Activated CD8-positive, alpha-beta memory T cell treated with anti-CD3 and anti-CD28 coated beads for 36 hours (primary cell): ENCODE data around the gene FAM181A. TPM values are rescaled to one million over a fixed set of nuclear protein-coding genes. Genes with fewer than 3 reads are reported as not detected.

Source experiments
- CTCF ChIA-PET: fragments of 350-600 bp; sonication (Branson Sonifier 250); formaldehyde crosslinking; loops from one replicate; lab custom pipeline; 2021; ENCODE audit warnings: antibody characterized with exemption; lab: Charles Lee
- POLR2A ChIA-PET: fragments of 350-600 bp; sonication (Branson Sonifier 250); formaldehyde crosslinking; loops from one replicate; lab custom pipeline; 2021; ENCODE audit warnings: antibody characterized with exemption; lab: Charles Lee
- total RNA-seq, 2 experiments: library from RNA; stranded (reverse); gene quantifications; one replicate each; pipeline ENCODE4 v1.2.3, GENCODE V29; 2021

FAM181A gene
- total RNA-seq, 2 experiments from 2014 or later: not detected

DNA sequence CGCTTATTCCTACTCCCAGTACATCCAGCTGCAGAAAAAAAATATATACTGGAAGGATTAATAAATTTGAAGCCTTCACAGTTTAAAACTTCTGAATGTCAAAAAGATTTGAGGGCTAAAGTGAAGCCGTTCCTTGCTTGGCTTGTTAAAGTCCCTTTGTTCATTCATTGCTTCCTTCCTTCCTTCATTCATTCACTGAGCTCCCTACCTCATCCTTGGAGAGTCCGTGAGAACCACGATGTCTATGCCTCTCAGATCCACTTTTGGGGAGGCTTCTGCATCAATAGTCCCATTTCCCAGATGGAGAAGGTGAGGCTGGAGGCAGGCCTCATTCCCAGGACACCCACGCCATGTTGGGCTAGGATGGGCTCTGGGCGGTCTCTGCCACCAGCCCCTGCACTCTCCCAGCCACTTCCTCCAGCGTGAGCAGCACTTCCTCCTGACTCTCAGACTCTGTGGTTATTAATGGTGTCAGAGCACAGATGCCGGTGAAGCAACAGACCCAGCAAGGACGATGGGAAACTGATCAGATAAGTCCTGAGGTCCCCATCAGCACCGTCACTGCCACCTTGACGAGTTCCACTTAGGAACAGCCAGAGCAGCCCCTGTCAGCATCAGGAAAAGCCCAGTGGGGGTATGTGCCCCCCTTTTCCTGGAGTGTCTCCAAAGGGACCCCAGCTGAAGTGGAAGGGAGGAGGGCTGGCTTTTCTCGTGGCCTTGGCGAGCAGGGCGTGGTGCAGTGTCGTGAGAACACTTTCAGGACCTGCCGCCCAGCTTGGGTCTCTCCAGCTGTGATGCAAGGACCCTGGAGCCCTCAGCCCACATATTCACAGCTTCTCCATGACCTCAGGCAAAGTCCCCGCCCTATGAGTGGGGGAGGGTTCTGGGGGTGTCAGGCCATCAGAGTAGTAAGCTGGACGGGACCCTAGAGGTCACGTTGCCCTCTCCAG lies 28.0 kb downstream of the FAM181A start:
- CTCF ChIA-PET: interaction anchor here (0.9 to 2.9 kb wide), 5 partner anchors 10 to 181 kb away, joined by 3 to 17 read pairs (median 4); no protein-coding TSS in a partner anchor
- POLR2A ChIA-PET: interaction anchor here (0.9 to 2.3 kb wide), 4 partner anchors 8 to 23 kb away, joined by 3 to 9 read pairs (median 6); no protein-coding TSS in a partner anchor

DNA sequence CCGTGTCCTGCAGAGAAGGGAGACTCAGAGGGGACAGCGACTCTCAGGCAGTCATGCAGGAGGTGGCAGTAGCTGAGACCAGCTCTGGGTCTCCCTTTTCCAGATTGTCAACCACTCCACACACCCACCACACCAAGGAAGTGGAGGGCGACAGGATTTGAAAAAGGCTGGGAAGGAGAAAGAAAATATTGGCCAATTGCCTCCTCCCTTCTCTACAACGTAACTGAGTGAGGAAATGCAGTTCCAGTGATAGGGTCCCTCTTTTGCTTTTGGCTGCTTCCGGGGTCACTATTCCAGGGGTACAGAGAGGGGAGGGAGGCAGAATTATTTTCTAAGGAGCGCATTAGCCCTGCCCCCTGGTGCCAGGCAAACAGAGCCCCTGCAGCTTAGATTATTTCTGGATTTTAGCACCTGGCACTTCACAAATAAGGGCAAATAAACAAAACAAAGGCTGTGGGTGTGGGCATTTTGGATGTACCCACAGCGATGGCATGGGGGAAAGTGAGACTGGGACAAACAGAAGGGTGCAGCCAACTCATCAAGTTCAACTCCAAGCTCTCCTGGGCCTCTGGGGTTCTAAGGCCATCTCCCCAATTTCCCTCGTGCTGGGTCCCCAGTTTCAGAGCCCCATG lies 28.8 kb downstream of the FAM181A start:
- ChIA-PET CTCF (interaction anchor here (0.6 to 2.9 kb wide), 7 partner anchors 9 to 181 kb away, joined by 3 to 17 read pairs (median 3); no protein-coding TSS in a partner anchor), POLR2A (interaction anchor here (1.7 to 2.3 kb wide), 3 partner anchors 15 to 22 kb away, joined by 6 to 9 read pairs (median 7); no protein-coding TSS in a partner anchor)

DNA sequence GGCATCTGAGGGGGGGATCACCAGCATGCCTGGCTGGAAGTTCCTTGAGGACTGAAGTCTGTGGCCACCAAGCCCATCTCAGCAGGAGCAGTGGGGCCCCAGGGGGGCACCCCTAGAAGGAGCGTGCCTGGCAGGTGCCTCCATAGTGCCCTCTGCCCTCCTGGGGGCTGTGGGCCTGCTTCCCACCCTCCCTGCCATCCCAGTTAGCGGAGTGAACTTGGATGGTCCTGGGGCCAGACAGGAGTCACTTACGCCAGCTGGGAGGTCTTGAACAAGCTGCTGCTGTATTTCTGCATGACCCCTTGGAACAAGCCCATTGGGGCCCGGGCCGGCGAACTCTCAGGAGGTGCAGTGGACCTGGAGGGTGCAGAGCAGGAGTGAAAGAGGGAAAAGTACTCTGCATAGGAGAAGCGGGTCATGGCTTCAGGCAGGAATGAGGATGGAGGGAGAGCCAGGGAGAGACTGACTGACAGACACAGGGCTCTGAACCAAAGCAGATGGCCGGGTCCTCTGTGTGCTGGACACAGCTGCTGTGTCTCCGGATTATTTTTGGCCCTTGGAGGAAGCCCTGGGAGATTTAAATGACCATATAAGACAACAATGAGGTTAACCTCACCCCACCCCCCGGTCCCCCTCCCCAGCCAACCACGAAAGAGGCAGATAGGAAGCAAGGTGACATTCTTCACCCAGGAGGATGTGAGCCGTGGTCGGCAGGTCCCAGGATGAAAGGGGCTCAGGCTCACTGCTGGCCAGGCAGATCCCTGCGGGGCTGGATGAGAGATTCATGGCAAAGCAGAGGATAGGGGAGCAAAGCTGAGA lies 29.6 kb downstream of the FAM181A start:
- CTCF ChIA-PET: interaction anchor here (0.6 to 5.5 kb wide), 7 partner anchors 8 to 80 kb away, joined by 3 to 34 read pairs (median 4); partner anchors contain the start of gene ASB2
- POLR2A ChIA-PET: interaction anchor here (2.3 to 7.8 kb wide), 2 partner anchors 16 to 22 kb away, joined by 6 to 91 read pairs; no protein-coding TSS in a partner anchor

DNA sequence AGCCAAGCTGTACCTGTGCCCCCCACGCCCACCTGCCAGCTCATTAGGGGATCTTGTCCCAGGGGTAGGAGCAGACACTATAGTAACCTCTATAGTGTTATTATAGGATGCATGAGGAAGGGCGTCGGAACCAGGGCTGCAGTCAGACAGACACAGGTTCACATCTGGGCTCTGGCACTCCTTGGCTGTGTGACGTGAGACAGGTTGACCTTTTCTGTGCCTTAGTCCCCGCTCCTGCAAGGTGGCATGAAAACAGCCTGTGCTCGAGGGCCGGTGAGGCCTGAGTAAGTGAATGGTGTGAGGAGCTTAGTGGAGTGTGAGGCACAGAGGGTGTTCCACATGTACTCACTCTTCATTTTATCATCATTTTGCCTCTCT lies 30.2 kb downstream of the FAM181A start:
- POLR2A ChIA-PET: interaction anchor here (7.8 kb wide), 1 partner anchor 15 kb away, joined by 91 read pairs; no protein-coding TSS in a partner anchor
- CTCF ChIA-PET: interaction anchor here (0.6 to 5.5 kb wide), 6 partner anchors 11 to 21 kb away, joined by 3 to 44 read pairs (median 10); partner anchors contain the start of gene ASB2

DNA sequence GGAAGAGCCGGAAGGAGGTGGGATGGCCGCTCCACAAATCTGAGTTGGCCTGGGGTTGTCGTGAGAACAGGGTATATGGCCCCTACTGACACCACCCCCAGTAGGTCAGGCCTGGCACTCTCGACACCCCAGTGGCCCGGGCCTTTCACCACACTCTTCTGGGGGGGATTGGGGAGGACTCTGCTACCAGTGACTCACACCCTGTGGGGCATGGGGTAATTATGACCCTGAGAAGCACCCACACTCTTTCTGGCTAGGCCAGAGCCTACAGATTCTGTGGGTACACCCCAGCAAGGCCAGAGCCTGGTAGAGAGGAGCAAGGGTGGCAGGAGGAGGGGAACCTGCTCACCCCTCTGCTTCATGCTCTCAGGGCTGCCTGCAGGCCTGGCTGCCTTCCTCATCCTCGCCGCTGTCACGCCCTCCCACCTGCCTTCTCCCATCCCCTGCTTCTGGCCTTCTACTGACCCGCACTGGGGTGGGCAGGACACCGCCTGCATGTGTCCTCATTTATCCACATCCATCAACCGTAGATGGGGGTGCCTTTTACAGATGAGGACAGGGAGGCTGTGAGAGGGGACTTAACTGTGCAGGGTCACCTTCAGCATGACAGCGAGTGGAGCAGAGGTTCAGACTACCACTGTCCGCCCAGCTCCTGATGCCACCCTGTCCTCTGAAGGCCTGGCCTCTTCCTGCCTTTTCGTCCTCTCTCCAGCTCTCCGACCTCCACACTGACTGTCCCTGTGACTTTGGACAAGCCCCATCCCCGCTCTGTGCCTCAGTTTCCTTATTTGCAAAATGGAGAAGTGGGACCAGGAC lies 30.8 kb downstream of the FAM181A start:
- ChIA-PET CTCF (interaction anchor here (0.6 to 6.0 kb wide), 7 partner anchors 11 to 46 kb away, joined by 3 to 66 read pairs (median 4); partner anchors contain the start of gene ASB2), POLR2A (interaction anchor here (1.2 to 7.8 kb wide), 2 partner anchors 8 to 15 kb away, joined by 3 to 91 read pairs; no protein-coding TSS in a partner anchor)

DNA sequence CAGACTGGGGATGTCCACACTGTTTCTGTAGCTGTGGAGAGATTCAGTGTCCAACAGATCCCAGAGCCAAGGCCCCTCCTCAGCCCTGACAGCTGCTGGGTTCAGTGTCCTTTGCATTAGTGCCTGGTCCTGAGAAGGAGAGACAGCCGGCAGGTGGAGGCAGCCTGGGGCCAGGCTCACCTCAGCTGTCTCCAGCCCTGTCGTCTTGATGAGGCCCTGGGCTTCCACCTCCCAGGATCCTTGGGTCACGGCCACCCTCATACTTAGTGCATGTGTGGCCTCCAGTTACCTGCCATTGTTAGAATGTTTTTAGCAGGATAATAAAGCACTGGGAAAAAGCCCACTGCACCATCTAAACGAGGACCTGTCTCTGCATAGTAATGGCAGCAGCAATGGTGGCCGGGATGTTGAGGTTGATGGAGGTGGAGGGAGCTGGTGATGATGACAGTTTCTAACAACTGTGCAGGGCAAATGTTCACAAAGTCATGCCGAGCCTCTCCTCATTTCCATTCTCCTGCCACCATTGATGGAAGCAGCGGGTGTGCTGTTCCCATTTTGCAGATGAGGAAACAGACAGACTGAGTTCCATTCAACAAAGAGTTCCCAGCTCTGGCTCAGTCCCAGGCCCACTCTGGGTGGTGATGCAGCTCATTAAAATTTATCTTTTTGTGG lies 31.6 kb downstream of the FAM181A start:
- CTCF ChIA-PET: interaction anchor here (1.1 to 6.0 kb wide), 5 partner anchors 14 to 46 kb away, joined by 3 to 66 read pairs (median 34); partner anchors contain the start of gene ASB2
- POLR2A ChIA-PET: interaction anchor here (1.2 to 7.8 kb wide), 4 partner anchors 8 to 64 kb away, joined by 3 to 91 read pairs (median 9); no protein-coding TSS in a partner anchor

DNA sequence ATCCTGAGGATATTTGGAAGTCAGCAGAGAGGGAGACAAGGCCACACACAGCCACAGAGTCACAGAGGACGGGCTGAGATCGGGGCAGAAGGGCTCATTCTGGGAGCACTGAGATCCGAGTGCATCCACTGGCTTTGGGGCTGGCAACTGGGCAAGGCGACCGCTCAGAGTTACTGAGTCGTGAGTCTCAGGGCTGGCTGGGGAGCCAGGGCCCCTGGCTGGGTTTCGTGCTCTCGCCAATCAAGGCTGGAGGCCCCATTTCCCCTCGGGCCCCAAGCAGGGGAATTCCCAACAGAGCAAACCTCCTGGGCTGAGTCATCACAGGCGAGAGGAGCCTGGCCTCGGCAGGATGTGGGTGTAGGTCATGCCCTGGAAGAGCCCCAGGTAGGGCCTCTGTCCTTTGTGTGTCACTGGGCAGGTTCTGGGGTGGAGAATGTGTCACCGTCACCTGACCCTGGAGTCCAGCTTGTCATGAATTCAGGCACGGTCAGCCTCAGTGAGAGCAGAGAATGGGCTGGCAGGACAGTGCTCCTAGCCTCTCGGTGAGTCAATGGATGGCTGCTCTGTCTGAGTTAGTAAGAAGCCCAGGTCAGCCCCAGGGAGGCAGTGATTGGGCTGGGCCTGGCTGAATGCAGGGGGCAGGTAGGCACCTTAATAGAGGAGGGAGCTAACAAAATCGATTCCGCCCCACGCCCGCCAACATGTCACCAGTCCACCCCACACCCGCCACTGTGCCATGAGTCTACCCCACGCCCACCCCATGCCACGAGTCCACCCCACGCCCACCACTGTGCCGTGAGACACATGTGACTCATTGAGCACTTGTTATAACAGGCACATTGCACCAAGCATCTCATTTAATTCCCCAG lies 32.3 kb downstream of the FAM181A start:
- POLR2A ChIA-PET: interaction anchor here (1.0 to 7.8 kb wide), 6 partner anchors 9 to 63 kb away, joined by 3 to 91 read pairs (median 4); no protein-coding TSS in a partner anchor
- CTCF ChIA-PET: interaction anchor here (1.1 to 6.0 kb wide), 5 partner anchors 13 to 45 kb away, joined by 3 to 66 read pairs (median 34); partner anchors contain the start of gene ASB2

DNA sequence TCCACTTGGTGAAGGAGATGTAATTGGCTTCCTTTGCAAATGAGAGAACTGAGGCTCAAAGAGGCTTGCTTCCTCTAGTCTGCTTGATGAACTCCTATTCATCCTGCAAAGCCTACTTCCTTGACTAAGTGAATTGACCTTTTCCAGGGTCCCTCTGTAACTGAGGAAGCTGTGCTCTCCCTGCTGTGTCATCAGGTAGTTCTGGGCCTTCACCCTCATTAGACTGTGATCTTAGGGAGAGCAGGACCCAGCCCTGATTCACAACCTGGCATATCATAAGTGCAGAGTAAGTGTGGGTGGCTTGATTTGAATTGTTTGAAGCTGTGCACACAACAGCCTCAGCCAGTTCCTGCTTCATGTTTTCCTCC lies 32.9 kb downstream of the FAM181A start:
- ChIA-PET POLR2A (interaction anchor here (1.0 to 7.8 kb wide), 5 partner anchors 13 to 62 kb away, joined by 3 to 91 read pairs (median 4); no protein-coding TSS in a partner anchor), CTCF (interaction anchor here (3.8 to 6.0 kb wide), 3 partner anchors 12 to 20 kb away, joined by 34 to 66 read pairs (median 44); partner anchors contain the start of gene ASB2)

DNA sequence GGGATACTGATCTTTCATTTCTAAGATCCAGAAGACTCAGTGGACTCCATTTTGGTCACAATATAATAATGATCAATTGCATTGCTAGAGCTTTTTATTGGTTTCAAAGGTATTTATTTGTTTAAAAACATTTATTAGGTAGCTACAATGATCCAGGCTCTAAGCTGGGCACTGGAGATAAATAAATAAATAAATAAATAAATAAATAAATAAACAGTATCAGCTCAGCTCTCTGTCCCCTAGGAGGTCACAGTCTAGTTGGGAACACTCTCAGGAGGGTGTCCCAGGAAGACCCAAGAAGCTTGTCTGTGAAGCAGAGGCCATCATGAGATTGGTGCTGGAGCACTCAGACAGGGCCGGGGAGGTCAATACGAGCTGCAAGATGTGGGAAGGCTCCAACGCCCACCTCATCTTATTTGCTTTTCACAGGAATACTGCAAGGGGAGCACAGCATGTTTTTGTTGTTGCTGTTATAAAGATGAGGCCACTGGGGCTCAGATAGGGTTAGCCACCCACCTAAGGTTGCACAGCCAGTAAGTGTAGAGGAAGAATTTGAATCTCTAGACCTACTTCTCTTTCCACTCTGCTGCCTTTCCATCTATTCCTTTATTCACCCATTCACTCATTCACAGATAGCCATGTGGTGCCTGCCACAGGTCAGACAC lies 33.8 kb downstream of the FAM181A start:
- ChIA-PET CTCF (interaction anchor here (1.5 to 6.0 kb wide), 4 partner anchors 11 to 21 kb away, joined by 3 to 66 read pairs (median 39); partner anchors contain the start of gene ASB2), POLR2A (interaction anchor here (0.6 to 7.8 kb wide), 5 partner anchors 12 to 297 kb away, joined by 3 to 91 read pairs (median 4); no protein-coding TSS in a partner anchor)

DNA sequence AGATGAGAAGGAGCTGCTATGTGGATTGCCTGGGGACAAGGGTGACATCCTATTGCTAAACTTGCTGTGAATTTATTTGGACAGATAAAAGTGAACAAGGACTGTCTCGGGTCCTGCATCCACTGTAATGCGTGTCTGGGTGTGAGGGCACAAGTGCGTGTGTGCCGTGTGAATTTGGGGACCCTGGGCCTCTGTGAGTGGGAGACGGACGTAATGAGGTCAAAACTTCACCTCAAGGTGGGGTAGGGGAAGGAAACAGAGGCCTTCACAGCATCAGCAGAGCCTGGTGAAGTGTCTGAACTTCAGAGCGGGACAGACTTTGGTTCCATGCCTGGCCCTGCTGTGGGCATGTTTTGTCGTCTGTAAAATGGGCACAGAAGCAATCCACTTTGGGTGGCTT lies 34.5 kb downstream of the FAM181A start:
- ChIA-PET POLR2A (interaction anchor here (7.8 kb wide), 1 partner anchor 11 kb away, joined by 91 read pairs; no protein-coding TSS in a partner anchor), CTCF (interaction anchor here (1.1 to 6.0 kb wide), 4 partner anchors 11 to 22 kb away, joined by 3 to 66 read pairs (median 18); partner anchors contain the start of gene ASB2)

DNA sequence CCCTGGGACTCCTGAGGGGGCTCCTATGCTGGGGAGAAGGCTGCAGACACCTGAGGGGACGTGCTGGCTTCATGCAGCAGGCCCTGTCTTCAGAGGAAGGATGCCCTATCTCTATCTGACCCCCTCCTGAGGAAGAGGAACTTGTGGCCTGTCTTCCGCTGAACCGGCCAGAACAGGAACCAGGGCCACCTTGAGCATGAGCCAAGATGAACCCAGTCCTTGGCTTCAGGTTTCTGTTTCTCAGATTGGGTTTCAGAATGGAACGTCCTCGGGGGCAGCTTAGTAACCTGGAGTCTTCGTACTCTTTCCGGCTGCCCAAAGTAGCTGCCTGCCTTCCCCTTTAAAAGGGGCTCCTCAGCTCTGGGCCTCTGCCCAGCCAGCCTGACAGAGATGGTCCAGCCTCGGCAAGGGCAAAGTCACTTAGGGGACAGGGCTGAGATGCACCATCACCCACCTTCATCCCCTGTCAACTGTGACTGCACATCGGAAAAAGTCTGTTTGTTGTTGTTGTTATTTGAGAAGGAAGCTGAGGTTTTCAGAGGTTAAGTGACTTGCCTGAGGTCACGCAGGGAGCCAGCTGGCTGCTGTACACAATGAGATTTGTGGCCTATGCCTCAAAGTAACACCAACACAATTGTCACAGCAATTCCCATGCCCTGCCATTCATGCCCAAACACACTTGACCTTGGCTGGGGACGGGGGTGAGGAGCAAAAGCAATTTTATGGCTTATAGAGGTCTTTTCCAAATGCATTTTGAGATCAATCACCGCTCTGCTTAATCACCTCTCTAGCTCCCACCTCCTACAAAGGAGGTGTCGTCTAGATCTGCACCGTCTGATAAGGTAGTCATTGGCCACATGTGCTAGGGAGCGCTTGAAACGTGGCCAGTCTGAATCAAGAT lies 35.8 kb downstream of the FAM181A start:
- ChIA-PET POLR2A (interaction anchor here (0.7 to 7.8 kb wide), 7 partner anchors 8 to 64 kb away, joined by 3 to 91 read pairs (median 4); partner anchors contain the start of gene ASB2), CTCF (interaction anchor here (0.8 to 6.0 kb wide), 6 partner anchors 9 to 169 kb away, joined by 3 to 66 read pairs (median 8); no protein-coding TSS in a partner anchor)

DNA sequence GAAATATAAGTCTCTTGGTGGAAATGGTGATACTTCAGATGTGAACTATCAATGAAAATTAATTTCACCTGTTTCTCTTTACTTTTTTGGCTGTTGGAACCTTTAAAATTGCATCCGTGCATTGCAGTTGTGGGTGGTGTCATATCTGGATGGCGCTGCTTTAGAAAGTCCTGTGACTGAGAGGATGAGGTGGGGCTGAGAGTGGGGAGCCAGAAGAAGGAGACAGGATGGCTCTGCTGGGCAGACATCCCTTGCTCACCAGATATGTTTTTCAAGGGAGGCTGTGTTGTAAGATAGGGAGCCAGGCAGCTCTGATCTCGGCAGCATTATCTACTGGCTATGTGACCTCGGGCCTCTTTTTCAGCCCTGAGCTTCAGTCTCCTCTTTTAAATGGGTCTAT lies 36.5 kb downstream of the FAM181A start:
- CTCF ChIA-PET: interaction anchor here (1.1 to 6.0 kb wide), 6 partner anchors 8 to 168 kb away, joined by 3 to 66 read pairs (median 11); no protein-coding TSS in a partner anchor
- POLR2A ChIA-PET: interaction anchor here (0.7 to 7.8 kb wide), 5 partner anchors 9 to 64 kb away, joined by 3 to 91 read pairs (median 4); no protein-coding TSS in a partner anchor

DNA sequence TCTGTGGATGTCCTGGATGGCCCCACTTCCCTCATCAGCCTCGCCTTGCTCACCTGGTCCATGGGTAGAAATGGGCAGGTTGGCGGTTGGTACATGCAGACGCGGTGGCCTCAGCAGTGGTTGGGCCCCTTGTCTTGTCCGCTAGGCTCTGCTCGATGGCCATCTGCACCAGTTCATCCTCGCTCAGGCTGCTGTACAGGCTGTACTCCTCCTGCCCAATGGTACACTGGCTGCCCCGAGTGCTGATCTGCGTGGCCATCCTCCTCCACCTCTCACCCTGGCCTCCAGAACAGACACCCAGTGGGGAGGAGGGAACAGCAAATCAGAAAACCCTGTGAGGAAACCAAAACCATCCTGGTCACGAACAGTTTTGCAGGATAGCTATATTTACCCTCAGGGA lies 37.1 kb downstream of the FAM181A start:
- POLR2A ChIA-PET: interaction anchor here (7.8 kb wide), 1 partner anchor 8 kb away, joined by 91 read pairs; no protein-coding TSS in a partner anchor
- CTCF ChIA-PET: interaction anchor here (2.6 to 3.7 kb wide), 3 partner anchors 9 to 25 kb away, joined by 9 to 26 read pairs (median 13); no protein-coding TSS in a partner anchor
